ENCODE measurements around the gene LIN9. TPM values are rescaled to one million over a fixed set of nuclear protein-coding genes. Genes with fewer than 3 reads are reported as not detected.

The LIN9 gene
- total and polyA plus RNA-seq, 2 of the 8 experiments (the other 6 are each of a cell fraction or from before 2014, with no cell fraction given): 5.6 to 12.6 TPM

DNA sequence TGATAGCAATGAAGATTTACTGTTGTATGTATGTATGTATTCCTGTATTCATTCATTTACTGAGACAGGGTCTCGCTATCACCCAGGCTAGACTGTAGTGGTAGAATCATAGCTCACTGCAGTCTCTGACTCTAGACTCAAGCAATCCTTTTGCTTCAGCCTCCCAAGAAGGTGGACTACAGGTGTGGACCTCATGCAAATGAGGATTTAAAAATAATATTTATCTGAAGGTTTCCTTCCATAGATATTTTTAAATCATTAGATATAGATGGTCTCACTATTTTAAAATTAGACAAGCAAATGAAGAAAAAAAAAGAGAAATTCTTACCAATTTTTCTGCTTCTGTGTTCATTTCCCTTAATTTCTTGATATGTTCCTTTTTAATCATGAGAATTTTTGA is 58.5 kb downstream of the LIN9 start (continued):
- TF ChIP-seq, protein P1, sequence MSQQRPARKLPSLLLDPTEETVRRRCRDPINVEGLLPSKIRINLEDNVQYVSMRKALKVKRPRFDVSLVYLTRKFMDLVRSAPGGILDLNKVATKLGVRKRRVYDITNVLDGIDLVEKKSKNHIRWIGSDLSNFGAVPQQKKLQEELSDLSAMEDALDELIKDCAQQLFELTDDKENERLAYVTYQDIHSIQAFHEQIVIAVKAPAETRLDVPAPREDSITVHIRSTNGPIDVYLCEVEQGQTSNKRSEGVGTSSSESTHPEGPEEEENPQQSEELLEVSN (IDR thresholded peaks at IDR 0.05): no peak
- no peak for TF ChIP-seq TAF7 (optimal IDR thresholded peaks at IDR 0.05; ENCODE audit: borderline replicate concordance, low read depth, low read length)
- no peak for TF ChIP-seq BACH1 (IDR thresholded peaks at IDR 0.05; ENCODE audit: low read length)
- no peak for TF ChIP-seq NANOG (IDR thresholded peaks at IDR 0.05; ENCODE audit: insufficient read depth, low read depth, low read length, poor library complexity, severe bottlenecking)
- no peak for TF ChIP-seq CBX8 (IDR thresholded peaks at IDR 0.05; ENCODE audit: borderline replicate concordance, low read depth, low read length)
- no peak for TF ChIP-seq RAD21 (IDR thresholded peaks at IDR 0.05 in 1 of 2, conservative IDR thresholded peaks at IDR 0.05 in 1 of 2; ENCODE audit: low read depth in 2 of 2, low read length in 2 of 2)
- TF ChIP-seq EZH2 (IDR thresholded peaks at IDR 0.05; ENCODE audit: low read depth, low read length, severe bottlenecking): no peak
- no peak for TF ChIP-seq EP300 (IDR thresholded peaks at IDR 0.05; ENCODE audit: borderline replicate concordance in 1 of 2, low read depth in 2 of 2, low read length in 2 of 2)
- no peak for TF ChIP-seq TAF1 (IDR thresholded peaks at IDR 0.05; ENCODE audit: low read depth, low read length)
- no peak for TF ChIP-seq SAP30 (IDR thresholded peaks at IDR 0.05; ENCODE audit: insufficient read depth, insufficient replicate concordance, low read length)

Data from H1 (cell line).